ENCODE data around the gene PPIL1.

The PPIL1 gene

DNA sequence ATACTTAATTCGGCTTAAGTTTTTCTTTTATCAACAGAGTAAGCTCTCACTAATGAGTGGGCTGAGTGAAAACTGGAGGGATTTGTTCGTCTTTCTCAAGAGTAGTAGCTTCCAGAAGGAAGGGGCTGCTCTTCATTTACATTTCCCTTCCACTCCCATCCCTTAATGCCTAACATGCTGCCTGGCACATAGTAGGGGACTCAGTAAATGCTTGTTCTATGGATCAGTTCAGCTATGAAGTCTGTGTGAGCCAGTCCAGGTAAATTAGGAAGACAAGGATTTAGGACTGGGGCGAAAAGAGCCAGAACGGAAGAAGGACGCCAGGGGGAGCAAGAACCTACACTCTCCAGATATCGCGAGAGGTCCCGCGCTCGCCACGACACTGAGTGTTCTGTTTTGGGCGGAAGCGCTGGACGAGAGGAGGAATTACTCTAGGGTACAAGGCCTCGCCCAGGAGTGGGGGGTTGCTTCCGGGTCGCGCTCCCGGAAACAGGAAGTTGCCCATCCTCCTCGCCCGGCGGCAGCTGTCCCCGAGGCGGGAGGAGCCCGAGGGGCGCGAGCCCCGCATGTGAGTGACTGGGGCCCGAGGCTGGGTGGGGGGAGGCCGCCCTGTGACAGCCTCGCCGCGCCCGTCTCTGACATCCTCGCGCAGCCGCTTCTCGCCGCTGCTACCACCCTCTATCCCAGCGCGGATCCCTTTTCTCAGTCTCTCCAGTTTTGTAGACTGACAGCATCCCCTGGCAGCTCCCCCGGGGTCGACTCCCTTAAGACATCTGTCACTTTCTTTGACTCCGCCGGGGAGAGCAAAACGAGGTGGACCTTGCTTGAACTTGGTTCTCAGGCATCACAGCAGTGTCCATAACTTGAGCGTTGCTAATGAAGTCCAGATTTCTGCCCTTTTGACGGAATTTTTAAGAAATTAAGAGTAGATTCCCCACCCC lies 11.1 kb upstream of the PPIL1 start, which contains the start of gene C6orf89 (continued):
- TF ChIP-seq ZNF623 (tag by site-specific recombination; IDR thresholded peaks at IDR 0.05) (0 out of 2 replicates have a peak, but pooled peaks have one; percentile 14), TCF7L2 (IDR thresholded peaks at IDR 0.05; ENCODE audit: borderline replicate concordance, low read depth, low read length) (no peak), ZNF548 (tag by site-specific recombination; IDR thresholded peaks at IDR 0.05) (no peak), KLF10 (tag by site-specific recombination; IDR thresholded peaks at IDR 0.05) (peak; percentile 80), ZFHX2 (tag by site-specific recombination; conservative IDR thresholded peaks at IDR 0.05) (0 out of 2 replicates have a peak, but pooled peaks have one; percentile 24), WT1 (tag by site-specific recombination; IDR thresholded peaks at IDR 0.05) (peak; percentile 66), ZNF16 (tag by site-specific recombination; IDR thresholded peaks at IDR 0.05; ENCODE audit: low read depth) (no peak), ZNF341 (tag by site-specific recombination; IDR thresholded peaks at IDR 0.05; ENCODE audit: low read depth) (peak; percentile 97), ZEB2 (tag by site-specific recombination; IDR thresholded peaks at IDR 0.05) (peak; percentile 79), ZNF155 (tag by site-specific recombination; IDR thresholded peaks at IDR 0.05) (no peak), ZNF366 (tag by site-specific recombination; conservative IDR thresholded peaks at IDR 0.05) (peak; percentile 25; the same call in 1 of the 2 replicates), ZFP37 (tag by site-specific recombination; IDR thresholded peaks at IDR 0.05) (peak; percentile 52; the same call in 1 of the 2 replicates), ZBTB11 (tag by site-specific recombination; conservative IDR thresholded peaks at IDR 0.05; ENCODE audit: low read depth) (peak; percentile 98), ZNF843 (tag by site-specific recombination; IDR thresholded peaks at IDR 0.05) (peak; percentile 38; the same call in 1 of the 2 replicates), ZSCAN23 (tag by site-specific recombination; IDR thresholded peaks at IDR 0.05) (peak; percentile 38; the same call in 1 of the 2 replicates), KLF7 (tag by site-specific recombination; IDR thresholded peaks at IDR 0.05; ENCODE audit: borderline replicate concordance) (peak; percentile 96), ZNF529 (tag by site-specific recombination; IDR thresholded peaks at IDR 0.05; ENCODE audit: insufficient replicate concordance) (no peak)
- TF ChIP-seq, protein P1, sequence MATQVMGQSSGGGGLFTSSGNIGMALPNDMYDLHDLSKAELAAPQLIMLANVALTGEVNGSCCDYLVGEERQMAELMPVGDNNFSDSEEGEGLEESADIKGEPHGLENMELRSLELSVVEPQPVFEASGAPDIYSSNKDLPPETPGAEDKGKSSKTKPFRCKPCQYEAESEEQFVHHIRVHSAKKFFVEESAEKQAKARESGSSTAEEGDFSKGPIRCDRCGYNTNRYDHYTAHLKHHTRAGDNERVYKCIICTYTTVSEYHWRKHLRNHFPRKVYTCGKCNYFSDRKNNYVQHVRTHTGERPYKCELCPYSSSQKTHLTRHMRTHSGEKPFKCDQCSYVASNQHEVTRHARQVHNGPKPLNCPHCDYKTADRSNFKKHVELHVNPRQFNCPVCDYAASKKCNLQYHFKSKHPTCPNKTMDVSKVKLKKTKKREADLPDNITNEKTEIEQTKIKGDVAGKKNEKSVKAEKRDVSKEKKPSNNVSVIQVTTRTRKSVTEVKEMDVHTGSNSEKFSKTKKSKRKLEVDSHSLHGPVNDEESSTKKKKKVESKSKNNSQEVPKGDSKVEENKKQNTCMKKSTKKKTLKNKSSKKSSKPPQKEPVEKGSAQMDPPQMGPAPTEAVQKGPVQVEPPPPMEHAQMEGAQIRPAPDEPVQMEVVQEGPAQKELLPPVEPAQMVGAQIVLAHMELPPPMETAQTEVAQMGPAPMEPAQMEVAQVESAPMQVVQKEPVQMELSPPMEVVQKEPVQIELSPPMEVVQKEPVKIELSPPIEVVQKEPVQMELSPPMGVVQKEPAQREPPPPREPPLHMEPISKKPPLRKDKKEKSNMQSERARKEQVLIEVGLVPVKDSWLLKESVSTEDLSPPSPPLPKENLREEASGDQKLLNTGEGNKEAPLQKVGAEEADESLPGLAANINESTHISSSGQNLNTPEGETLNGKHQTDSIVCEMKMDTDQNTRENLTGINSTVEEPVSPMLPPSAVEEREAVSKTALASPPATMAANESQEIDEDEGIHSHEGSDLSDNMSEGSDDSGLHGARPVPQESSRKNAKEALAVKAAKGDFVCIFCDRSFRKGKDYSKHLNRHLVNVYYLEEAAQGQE (tag by site-specific recombination; IDR thresholded peaks at IDR 0.05): peak; percentile 50; the same call in 1 of the 2 replicates
- TF ChIP-seq, protein P2, sequence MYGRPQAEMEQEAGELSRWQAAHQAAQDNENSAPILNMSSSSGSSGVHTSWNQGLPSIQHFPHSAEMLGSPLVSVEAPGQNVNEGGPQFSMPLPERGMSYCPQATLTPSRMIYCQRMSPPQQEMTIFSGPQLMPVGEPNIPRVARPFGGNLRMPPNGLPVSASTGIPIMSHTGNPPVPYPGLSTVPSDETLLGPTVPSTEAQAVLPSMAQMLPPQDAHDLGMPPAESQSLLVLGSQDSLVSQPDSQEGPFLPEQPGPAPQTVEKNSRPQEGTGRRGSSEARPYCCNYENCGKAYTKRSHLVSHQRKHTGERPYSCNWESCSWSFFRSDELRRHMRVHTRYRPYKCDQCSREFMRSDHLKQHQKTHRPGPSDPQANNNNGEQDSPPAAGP (tag by site-specific recombination; IDR thresholded peaks at IDR 0.05): peak; percentile 75
- TF ChIP-seq, protein P3, sequence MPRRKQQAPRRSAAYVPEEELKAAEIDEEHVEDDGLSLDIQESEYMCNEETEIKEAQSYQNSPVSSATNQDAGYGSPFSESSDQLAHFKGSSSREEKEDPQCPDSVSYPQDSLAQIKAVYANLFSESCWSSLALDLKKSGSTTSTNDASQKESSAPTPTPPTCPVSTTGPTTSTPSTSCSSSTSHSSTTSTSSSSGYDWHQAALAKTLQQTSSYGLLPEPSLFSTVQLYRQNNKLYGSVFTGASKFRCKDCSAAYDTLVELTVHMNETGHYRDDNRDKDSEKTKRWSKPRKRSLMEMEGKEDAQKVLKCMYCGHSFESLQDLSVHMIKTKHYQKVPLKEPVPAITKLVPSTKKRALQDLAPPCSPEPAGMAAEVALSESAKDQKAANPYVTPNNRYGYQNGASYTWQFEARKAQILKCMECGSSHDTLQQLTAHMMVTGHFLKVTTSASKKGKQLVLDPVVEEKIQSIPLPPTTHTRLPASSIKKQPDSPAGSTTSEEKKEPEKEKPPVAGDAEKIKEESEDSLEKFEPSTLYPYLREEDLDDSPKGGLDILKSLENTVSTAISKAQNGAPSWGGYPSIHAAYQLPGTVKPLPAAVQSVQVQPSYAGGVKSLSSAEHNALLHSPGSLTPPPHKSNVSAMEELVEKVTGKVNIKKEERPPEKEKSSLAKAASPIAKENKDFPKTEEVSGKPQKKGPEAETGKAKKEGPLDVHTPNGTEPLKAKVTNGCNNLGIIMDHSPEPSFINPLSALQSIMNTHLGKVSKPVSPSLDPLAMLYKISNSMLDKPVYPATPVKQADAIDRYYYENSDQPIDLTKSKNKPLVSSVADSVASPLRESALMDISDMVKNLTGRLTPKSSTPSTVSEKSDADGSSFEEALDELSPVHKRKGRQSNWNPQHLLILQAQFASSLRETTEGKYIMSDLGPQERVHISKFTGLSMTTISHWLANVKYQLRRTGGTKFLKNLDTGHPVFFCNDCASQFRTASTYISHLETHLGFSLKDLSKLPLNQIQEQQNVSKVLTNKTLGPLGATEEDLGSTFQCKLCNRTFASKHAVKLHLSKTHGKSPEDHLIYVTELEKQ (tag by site-specific recombination; IDR thresholded peaks at IDR 0.05; ENCODE audit: borderline replicate concordance): no peak
- TF ChIP-seq, protein P4, sequence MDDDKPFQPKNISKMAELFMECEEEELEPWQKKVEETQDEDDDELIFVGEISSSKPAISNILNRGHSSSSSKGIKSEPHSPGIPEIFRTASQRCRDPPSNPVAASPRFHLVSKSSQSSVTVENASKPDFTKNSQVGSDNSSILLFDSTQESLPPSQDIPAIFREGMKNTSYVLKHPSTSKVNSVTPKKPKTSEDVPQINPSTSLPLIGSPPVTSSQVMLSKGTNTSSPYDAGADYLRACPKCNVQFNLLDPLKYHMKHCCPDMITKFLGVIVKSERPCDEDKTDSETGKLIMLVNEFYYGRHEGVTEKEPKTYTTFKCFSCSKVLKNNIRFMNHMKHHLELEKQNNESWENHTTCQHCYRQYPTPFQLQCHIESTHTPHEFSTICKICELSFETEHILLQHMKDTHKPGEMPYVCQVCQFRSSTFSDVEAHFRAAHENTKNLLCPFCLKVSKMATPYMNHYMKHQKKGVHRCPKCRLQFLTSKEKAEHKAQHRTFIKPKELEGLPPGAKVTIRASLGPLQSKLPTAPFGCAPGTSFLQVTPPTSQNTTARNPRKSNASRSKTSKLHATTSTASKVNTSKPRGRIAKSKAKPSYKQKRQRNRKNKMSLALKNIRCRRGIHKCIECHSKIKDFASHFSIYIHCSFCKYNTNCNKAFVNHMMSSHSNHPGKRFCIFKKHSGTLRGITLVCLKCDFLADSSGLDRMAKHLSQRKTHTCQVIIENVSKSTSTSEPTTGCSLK (tag by site-specific recombination; IDR thresholded peaks at IDR 0.05): no peak

Measured in HEK293 (cell line).